ENCODE measurements around the gene GKN1. TPM values are rescaled to one million over a fixed set of nuclear protein-coding genes. Genes with fewer than 3 reads are reported as not detected.

GKN1 gene
- total RNA-seq, 1 donor from 2014 or later: not detected

DNA sequence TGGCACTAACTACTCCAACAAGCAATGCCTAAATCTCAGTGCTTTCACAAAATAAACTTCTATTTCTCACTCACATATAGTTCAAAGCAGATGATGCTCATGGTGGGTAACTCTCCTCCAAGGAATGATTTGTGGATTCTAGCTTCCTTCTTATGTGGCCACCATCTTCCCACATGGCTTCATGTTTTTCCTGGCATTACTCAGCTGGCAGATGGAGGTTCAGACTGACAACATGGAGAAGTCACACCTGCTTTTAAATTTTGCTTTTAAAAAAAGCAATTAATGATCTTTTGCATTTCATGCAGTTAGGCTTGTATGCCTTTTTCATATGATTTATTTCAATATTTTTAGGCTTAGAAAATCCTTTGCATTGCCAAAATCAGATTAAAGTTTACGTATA is 15.4 kb upstream of the GKN1 start:
- DNase-seq (no peak), ATAC-seq (no peak)
- no peaks in the 10 kb centered on the region for H3K27me3 ChIP-seq (ENCODE audit: low read depth)
- no peak for TF ChIP-seq CTCF (IDR thresholded peaks at IDR 0.05)
- intact Hi-C loops (cut with DNase I): no loop called here
- no peak overlapping the region for H3K4me3 ChIP-seq
- no peaks in the 10 kb centered on the region for H3K36me3 ChIP-seq
- no peaks in the 10 kb centered on the region for H3K4me1 ChIP-seq
- no peaks in the 10 kb centered on the region for H3K9me3 ChIP-seq
- H3K27ac ChIP-seq: no peak overlapping the region

DNA sequence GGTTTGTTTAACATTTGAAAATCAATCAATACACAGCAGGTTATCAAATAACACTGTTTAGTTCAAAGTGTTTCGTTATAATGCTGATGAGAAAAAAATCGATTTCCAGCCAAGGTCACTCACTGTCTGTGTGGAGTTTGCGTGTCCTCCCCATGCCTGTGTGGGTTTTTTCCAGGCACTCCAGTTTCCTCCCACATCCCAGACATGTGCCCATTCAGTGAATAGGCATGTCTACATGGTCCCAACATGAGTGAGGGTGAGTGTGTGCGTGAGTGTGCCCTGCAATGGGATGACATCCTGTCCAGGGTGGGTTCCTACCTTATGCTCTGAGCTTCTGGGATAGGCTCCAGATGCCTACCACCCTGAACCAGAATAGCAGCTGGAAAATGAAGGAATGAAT is 13.1 kb upstream of the GKN1 start:
- no peak overlapping the region for H3K27ac ChIP-seq
- no peaks in the 10 kb centered on the region for H3K4me1 ChIP-seq
- no peak overlapping the region for H3K4me3 ChIP-seq
- no peaks in the 10 kb centered on the region for H3K27me3 ChIP-seq (ENCODE audit: low read depth)
- intact Hi-C loops (cut with DNase I): no loop called here
- H3K9me3 ChIP-seq: no peaks in the 10 kb centered on the region
- no peak for ATAC-seq
- TF ChIP-seq CTCF (IDR thresholded peaks at IDR 0.05): no peak
- DNase-seq: no peak
- H3K36me3 ChIP-seq: no peaks in the 10 kb centered on the region

GRCh38 chr2:68964282-68964681 is 10.2 kb upstream of the GKN1 start:
- no peaks in the 10 kb centered on the region for H3K27me3 ChIP-seq (ENCODE audit: low read depth)
- no peaks in the 10 kb centered on the region for H3K4me1 ChIP-seq
- H3K36me3 ChIP-seq: no peaks in the 10 kb centered on the region
- intact Hi-C loops (cut with DNase I): no loop called here
- no peak for DNase-seq
- ATAC-seq: no peak
- TF ChIP-seq CTCF (IDR thresholded peaks at IDR 0.05): no peak
- H3K9me3 ChIP-seq: no peaks in the 10 kb centered on the region
- H3K4me3 ChIP-seq: no peak overlapping the region
- no peak overlapping the region for H3K27ac ChIP-seq

- no peaks in the 10 kb centered on the region for H3K4me1 ChIP-seq
- H3K27ac ChIP-seq: no peak overlapping the region
- DNase-seq (no peak), ATAC-seq (no peak)
- intact Hi-C loops (cut with DNase I): no loop called here
- H3K27me3 ChIP-seq (ENCODE audit: low read depth): no peaks in the 10 kb centered on the region
- no peak for TF ChIP-seq CTCF (IDR thresholded peaks at IDR 0.05)
- H3K4me3 ChIP-seq: no peak overlapping the region
- H3K36me3 ChIP-seq: no peaks in the 10 kb centered on the region
- H3K9me3 ChIP-seq: no peaks in the 10 kb centered on the region
Measured at GRCh38 chr2:68968221-68968620, 6.2 kb upstream of the GKN1 start.

DNA sequence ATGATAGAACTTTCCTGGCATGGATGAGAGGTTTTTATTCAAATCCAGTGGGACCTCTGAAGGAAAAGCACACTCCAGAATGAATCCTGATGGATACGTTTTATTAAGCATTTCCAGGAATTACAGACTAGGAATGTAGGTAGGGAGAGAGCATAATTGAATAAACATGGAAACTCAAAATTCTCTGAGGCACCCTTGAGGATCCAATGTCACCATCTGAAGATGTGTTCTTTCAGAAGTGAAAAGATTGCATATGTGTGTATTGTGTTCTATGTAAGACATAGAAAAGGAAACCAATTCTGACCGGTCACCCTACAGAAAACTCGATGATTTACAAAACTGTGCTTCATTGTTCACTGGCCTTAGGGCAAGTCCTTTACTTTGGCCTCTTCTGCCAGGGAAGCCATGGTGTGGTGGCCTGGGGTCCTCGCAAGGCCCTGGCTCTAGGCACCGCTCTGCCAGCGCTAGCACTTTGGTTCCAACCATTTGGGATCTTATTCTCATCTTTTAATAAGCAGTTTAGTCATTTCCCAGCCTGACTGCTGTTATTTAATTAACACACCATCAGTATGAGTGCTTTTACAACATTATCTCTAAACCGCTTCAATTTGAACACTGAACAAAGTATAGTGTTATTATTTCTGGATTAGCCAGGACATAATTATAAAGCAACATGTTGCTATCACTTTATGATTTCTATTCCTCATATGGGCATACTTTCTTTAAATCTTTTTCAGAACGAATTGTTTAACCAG is 4.5 kb upstream of the GKN1 start:
- H3K27ac ChIP-seq: no peak overlapping the region
- H3K36me3 ChIP-seq: no peaks in the 10 kb centered on the region
- intact Hi-C loops (cut with DNase I): no loop called here
- DNase-seq (no peak), ATAC-seq (no peak)
- no peaks in the 10 kb centered on the region for H3K27me3 ChIP-seq (ENCODE audit: low read depth)
- no peaks in the 10 kb centered on the region for H3K4me1 ChIP-seq
- no peaks in the 10 kb centered on the region for H3K9me3 ChIP-seq
- H3K4me3 ChIP-seq: no peak overlapping the region
- no peak for TF ChIP-seq CTCF (IDR thresholded peaks at IDR 0.05)

Measured in lower lobe of right lung (tissue), 2 donors.